Hepatocyte (in vitro differentiated cells): ENCODE results near the gene IVD.

Experiments
- EZH2 ChIP-seq: fragments of 200-600 bp; sonication (generic); IDR thresholded peaks from 2 replicates; pipeline ENCODE4 v1.6.1; 2016; ENCODE audit warnings: antibody characterized with exemption, mild to moderate bottlenecking, borderline replicate concordance
- EZH2phosphoT487 ChIP-seq: fragments of 200-600 bp; sonication (generic); IDR thresholded peaks from one replicate; pipeline ENCODE4 v1.6.1; 2018; ENCODE audit warnings: antibody characterized with exemption, mild to moderate bottlenecking, low read depth, moderate library complexity; ENCODE audit not compliant: unreplicated experiment, severe bottlenecking
- TF ChIP-seq, protein P1 (sequence below): fragments of 200-600 bp; sonication (generic); IDR thresholded peaks from 2 replicates; pipeline ENCODE4 v1.5.1; 2016; ENCODE audit warnings: antibody characterized with exemption, mild to moderate bottlenecking; ENCODE audit not compliant: poor library complexity

DNA sequence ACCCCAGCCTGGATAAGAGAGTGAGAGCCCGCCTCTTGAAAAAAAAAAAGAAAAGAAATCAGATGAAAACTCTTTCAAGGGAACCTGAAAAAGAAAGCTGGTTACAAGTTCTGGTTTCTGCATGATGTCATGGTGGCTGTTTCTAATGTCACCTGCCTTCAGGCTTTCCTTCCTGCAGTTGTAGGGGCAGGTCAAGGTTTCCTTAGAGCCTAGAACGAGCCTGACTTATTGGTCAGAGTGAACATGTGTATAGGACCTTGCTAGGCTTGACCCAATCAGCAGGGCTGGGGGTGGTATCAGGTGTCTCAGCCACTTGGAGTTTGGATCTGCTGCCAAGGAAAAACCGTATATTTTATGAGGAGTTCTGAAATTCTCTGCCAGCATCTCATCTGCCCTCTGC is 3.8 kb downstream of the IVD start:
- TF ChIP-seq, protein P1, sequence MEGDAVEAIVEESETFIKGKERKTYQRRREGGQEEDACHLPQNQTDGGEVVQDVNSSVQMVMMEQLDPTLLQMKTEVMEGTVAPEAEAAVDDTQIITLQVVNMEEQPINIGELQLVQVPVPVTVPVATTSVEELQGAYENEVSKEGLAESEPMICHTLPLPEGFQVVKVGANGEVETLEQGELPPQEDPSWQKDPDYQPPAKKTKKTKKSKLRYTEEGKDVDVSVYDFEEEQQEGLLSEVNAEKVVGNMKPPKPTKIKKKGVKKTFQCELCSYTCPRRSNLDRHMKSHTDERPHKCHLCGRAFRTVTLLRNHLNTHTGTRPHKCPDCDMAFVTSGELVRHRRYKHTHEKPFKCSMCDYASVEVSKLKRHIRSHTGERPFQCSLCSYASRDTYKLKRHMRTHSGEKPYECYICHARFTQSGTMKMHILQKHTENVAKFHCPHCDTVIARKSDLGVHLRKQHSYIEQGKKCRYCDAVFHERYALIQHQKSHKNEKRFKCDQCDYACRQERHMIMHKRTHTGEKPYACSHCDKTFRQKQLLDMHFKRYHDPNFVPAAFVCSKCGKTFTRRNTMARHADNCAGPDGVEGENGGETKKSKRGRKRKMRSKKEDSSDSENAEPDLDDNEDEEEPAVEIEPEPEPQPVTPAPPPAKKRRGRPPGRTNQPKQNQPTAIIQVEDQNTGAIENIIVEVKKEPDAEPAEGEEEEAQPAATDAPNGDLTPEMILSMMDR, result no peak
- TF ChIP-seq EZH2 (no peak), EZH2phosphoT487 (no peak)
